CD8-positive, alpha-beta memory T cell (primary cell): ENCODE data around the gene IQSEC3. TPM values are rescaled to one million over a fixed set of nuclear protein-coding genes. Genes with fewer than 3 reads are reported as not detected.
A peak's percentile ranks its signal among the peaks of the same experiment; 100 is the strongest.

Experiments
- CTCF ChIA-PET: fragments of 350-600 bp; sonication (Branson Sonifier 250); formaldehyde crosslinking; loops from one replicate; lab custom pipeline; 2021; ENCODE audit warnings: antibody characterized with exemption; lab: Charles Lee
- POLR2A ChIA-PET: fragments of 350-600 bp; sonication (Branson Sonifier 250); formaldehyde crosslinking; loops from one replicate; lab custom pipeline; 2021; ENCODE audit warnings: antibody characterized with exemption; lab: Charles Lee
- DNase-seq, 5 donors: peaks; one replicate each; pipeline versions ENCODE4 v3.0.0 to v3.0.0-alpha.2; 2020 to 2022; ENCODE audit warnings: mixed read lengths in 1 of 5
- H3K27ac ChIP-seq: one replicate; pipeline ENCODE4 v1.7.0; 2013; ENCODE audit warnings: low read depth, mild to moderate bottlenecking, low read length, moderate library complexity
- H3K27me3 ChIP-seq: 2 replicates; pipeline ENCODE4 v1.7.0; 2013; ENCODE audit warnings: low read length, mild to moderate bottlenecking; ENCODE audit not compliant: insufficient read depth, poor library complexity, severe bottlenecking
- H3K36me3 ChIP-seq: 2 replicates; pipeline ENCODE4 v1.7.0; 2013; ENCODE audit warnings: mild to moderate bottlenecking, low read length, moderate library complexity; ENCODE audit not compliant: insufficient read depth
- H3K4me1 ChIP-seq: 2 replicates; pipeline ENCODE4 v1.7.0; 2013; ENCODE audit warnings: mild to moderate bottlenecking, low read length, moderate library complexity; ENCODE audit not compliant: insufficient read depth
- H3K4me3 ChIP-seq: 2 replicates; pipeline ENCODE4 v1.7.0; 2013; ENCODE audit warnings: mild to moderate bottlenecking, low read length
- H3K9me3 ChIP-seq: 2 replicates; pipeline ENCODE4 v1.7.0; 2013; ENCODE audit warnings: mild to moderate bottlenecking, low read length
- H3K27ac Mint-ChIP-seq, 8 donors: one replicate each; pipeline ENCODE4 v1.8.0; 2020 to 2021; ENCODE audit warnings: mixed read lengths in 8 of 8, mild to moderate bottlenecking in 6 of 8, inconsistent platforms in 3 of 8, moderate library complexity in 3 of 8
- H3K27me3 Mint-ChIP-seq, 2 donors: one replicate each; pipeline ENCODE4 v1.8.0; 2020 to 2021; ENCODE audit warnings: mixed read lengths in 2 of 2, mild to moderate bottlenecking in 1 of 2, moderate library complexity in 1 of 2
- H3K36me3 Mint-ChIP-seq, 3 donors: one replicate each; pipeline ENCODE4 v1.8.0; 2020 to 2021; ENCODE audit warnings: mixed read lengths in 3 of 3, inconsistent platforms in 1 of 3, mild to moderate bottlenecking in 1 of 3
- H3K4me1 Mint-ChIP-seq, 3 donors: one replicate each; pipeline ENCODE4 v1.8.0; 2020 to 2021; ENCODE audit warnings: mixed read lengths in 3 of 3, inconsistent platforms in 1 of 3, mild to moderate bottlenecking in 1 of 3
- H3K4me3 Mint-ChIP-seq, 7 donors: one replicate each; pipeline ENCODE4 v1.8.0; 2020 to 2021; ENCODE audit warnings: mixed read lengths in 7 of 7, mild to moderate bottlenecking in 6 of 7, moderate library complexity in 4 of 7, inconsistent platforms in 2 of 7
- H3K9me3 Mint-ChIP-seq, 5 donors: one replicate each; pipeline ENCODE4 v1.8.0; 2020 to 2022; ENCODE audit warnings: mixed read lengths in 5 of 5, mild to moderate bottlenecking in 3 of 5, moderate library complexity in 2 of 5, inconsistent platforms in 1 of 5
- polyA plus RNA-seq: library from polyadenylated mRNA; unstranded; fragments of 300-500 nt; fragmentation: Illumina TruSeq; gene quantifications from one replicate; pipeline ENCODE4 v1.2.3, GENCODE V29; 2021
- total RNA-seq, 2 experiments: library from RNA; stranded (reverse); gene quantifications; one replicate each; pipeline ENCODE4 v1.2.3, GENCODE V29; 2021

Gene IQSEC3
- total and polyA plus RNA-seq, 3 experiments from 2014 or later: 0.53 to 0.88 TPM; not detected in 1

- Histone ChIP-seq H3K4me3 (no peak overlapping the region), H3K27me3 (no peaks in the 10 kb centered on the region), H3K4me1 (no peaks in the 10 kb centered on the region), H3K27ac (no peak overlapping the region), H3K9me3 (no peaks in the 10 kb centered on the region), H3K36me3 (no peaks in the 10 kb centered on the region)
- no peaks in the 10 kb centered on the region for H3K36me3 Mint-ChIP-seq
- CTCF ChIA-PET: no interaction called here
- no peak for DNase-seq
- peaks cover 0 to 5% of the 10 kb centered on the region in 2 donors for H3K27me3 Mint-ChIP-seq
- no peak overlapping the region for H3K4me3 Mint-ChIP-seq
- POLR2A ChIA-PET: no interaction called here
- no peak overlapping the region for H3K27ac Mint-ChIP-seq
- no peaks in the 10 kb centered on the region for H3K9me3 Mint-ChIP-seq
- H3K4me1 Mint-ChIP-seq: peaks cover 0 to 8% (median 5%) of the 10 kb centered on the region in 3 donors
Observed at GRCh38 chr12:164207-164606, 97.6 kb downstream of the IQSEC3 start.

- Mint-ChIP-seq H3K4me3 (no peak overlapping the region), H3K27ac (no peak overlapping the region), H3K27me3 (peaks cover 0 to 13% of the 10 kb centered on the region in 2 donors), H3K9me3 (no peaks in the 10 kb centered on the region), H3K4me1 (peaks cover 0 to 15% (median 5%) of the 10 kb centered on the region in 3 donors), H3K36me3 (no peaks in the 10 kb centered on the region)
- Histone ChIP-seq H3K4me1 (no peaks in the 10 kb centered on the region), H3K9me3 (no peaks in the 10 kb centered on the region), H3K36me3 (no peaks in the 10 kb centered on the region), H3K27ac (no peak overlapping the region), H3K4me3 (no peak overlapping the region), H3K27me3 (no peaks in the 10 kb centered on the region)
- CTCF ChIA-PET: no interaction called here
- DNase-seq: no peak
- POLR2A ChIA-PET: no interaction called here
Observed at GRCh38 chr12:165862-166368, 99.3 kb downstream of the IQSEC3 start.

- Histone ChIP-seq H3K36me3 (no peaks in the 10 kb centered on the region), H3K27ac (no peak overlapping the region), H3K27me3 (no peaks in the 10 kb centered on the region), H3K9me3 (no peaks in the 10 kb centered on the region), H3K4me3 (no peak overlapping the region), H3K4me1 (no peaks in the 10 kb centered on the region)
- H3K9me3 Mint-ChIP-seq: no peaks in the 10 kb centered on the region
- no peak overlapping the region for H3K4me3 Mint-ChIP-seq
- no peak for DNase-seq
- ChIA-PET CTCF (no interaction called here), POLR2A (no interaction called here)
- H3K27me3 Mint-ChIP-seq: peaks cover 0 to 19% of the 10 kb centered on the region in 2 donors
- H3K4me1 Mint-ChIP-seq: peaks cover 0 to 15% (median 5%) of the 10 kb centered on the region in 3 donors
- no peak overlapping the region for H3K27ac Mint-ChIP-seq
- no peaks in the 10 kb centered on the region for H3K36me3 Mint-ChIP-seq
Observed at GRCh38 chr12:166425-167075, 100.0 kb downstream of the IQSEC3 start.

GRCh38 chr12:167959-168600 is 101.5 kb downstream of the IQSEC3 start:
- Histone ChIP-seq H3K4me3 (no peak overlapping the region), H3K27me3 (no peaks in the 10 kb centered on the region), H3K27ac (no peak overlapping the region), H3K4me1 (no peaks in the 10 kb centered on the region), H3K9me3 (no peaks in the 10 kb centered on the region), H3K36me3 (no peaks in the 10 kb centered on the region)
- Mint-ChIP-seq H3K27ac (no peak overlapping the region), H3K4me1 (peaks cover 0 to 15% (median 5%) of the 10 kb centered on the region in 3 donors), H3K9me3 (no peaks in the 10 kb centered on the region), H3K4me3 (no peak overlapping the region), H3K36me3 (no peaks in the 10 kb centered on the region), H3K27me3 (peaks cover 2 to 26% of the 10 kb centered on the region in 2 donors)
- POLR2A ChIA-PET: no interaction called here
- CTCF ChIA-PET: no interaction called here
- no peak for DNase-seq

- Mint-ChIP-seq H3K4me3 (no peak overlapping the region), H3K27ac (no peak overlapping the region), H3K9me3 (no peaks in the 10 kb centered on the region), H3K36me3 (no peaks in the 10 kb centered on the region), H3K4me1 (peaks cover 0 to 15% (median 5%) of the 10 kb centered on the region in 3 donors), H3K27me3 (peaks cover 2 to 30% of the 10 kb centered on the region in 2 donors)
- Histone ChIP-seq H3K27ac (no peak overlapping the region), H3K4me3 (no peak overlapping the region), H3K4me1 (no peaks in the 10 kb centered on the region), H3K27me3 (no peaks in the 10 kb centered on the region), H3K9me3 (no peaks in the 10 kb centered on the region), H3K36me3 (no peaks in the 10 kb centered on the region)
- CTCF ChIA-PET: no interaction called here
- POLR2A ChIA-PET: no interaction called here
- no peak for DNase-seq
Observed at GRCh38 chr12:168763-169525, 102.4 kb downstream of the IQSEC3 start.

- ChIA-PET POLR2A (no interaction called here), CTCF (no interaction called here)
- H3K4me3 ChIP-seq: no peak overlapping the region
- no peaks in the 10 kb centered on the region for H3K27me3 ChIP-seq
- H3K4me3 Mint-ChIP-seq: peak overlapping the region in 1 of 7 donors; percentile 72
- H3K9me3 ChIP-seq: no peaks in the 10 kb centered on the region
- no peaks in the 10 kb centered on the region for H3K36me3 ChIP-seq
- no peaks in the 10 kb centered on the region for H3K4me1 ChIP-seq
- H3K36me3 Mint-ChIP-seq: no peaks in the 10 kb centered on the region
- peaks cover 2 to 32% of the 10 kb centered on the region in 2 donors for H3K27me3 Mint-ChIP-seq
- no peak overlapping the region for H3K27ac ChIP-seq
- no peaks in the 10 kb centered on the region for H3K9me3 Mint-ChIP-seq
- DNase-seq: no peak
- peaks cover 0 to 15% (median 5%) of the 10 kb centered on the region in 3 donors for H3K4me1 Mint-ChIP-seq
- H3K27ac Mint-ChIP-seq: no peak overlapping the region
Observed at GRCh38 chr12:169528-170370, 103.2 kb downstream of the IQSEC3 start.

GRCh38 chr12:170371-171225 is 104.0 kb downstream of the IQSEC3 start:
- Histone ChIP-seq H3K27me3 (no peaks in the 10 kb centered on the region), H3K4me3 (no peak overlapping the region)
- H3K27ac Mint-ChIP-seq: no peak overlapping the region

More at GRCh38 chr12:170371-171225, 104.0 kb downstream of the IQSEC3 start:
- no peak for DNase-seq
- H3K4me1 ChIP-seq: no peaks in the 10 kb centered on the region
- no peaks in the 10 kb centered on the region for H3K9me3 ChIP-seq
- Mint-ChIP-seq H3K4me3 (no peak overlapping the region), H3K4me1 (peaks cover 0 to 15% (median 5%) of the 10 kb centered on the region in 3 donors), H3K36me3 (no peaks in the 10 kb centered on the region), H3K9me3 (no peaks in the 10 kb centered on the region), H3K27me3 (peaks cover 2 to 37% of the 10 kb centered on the region in 2 donors)
- H3K36me3 ChIP-seq: no peaks in the 10 kb centered on the region
- no peak overlapping the region for H3K27ac ChIP-seq
- CTCF ChIA-PET: no interaction called here
- POLR2A ChIA-PET: no interaction called here
